GM19463 (cell line): ENCODE measurements around the gene THSD7A.
"Not testable (repeated sequence)": the region's sequence is repeated elsewhere in the genome, so short reads cannot be mapped to it uniquely, and the experiment has no call there.

ENCODE experiments used
- ATAC-seq: cut with Tn5 transposase; IDR thresholded peaks from one replicate; pipeline ENCODE4 v1.9.1; 2021; ENCODE audit warnings: mild to moderate bottlenecking, moderate library complexity; ENCODE audit not compliant: unreplicated experiment

The THSD7A gene

DNA sequence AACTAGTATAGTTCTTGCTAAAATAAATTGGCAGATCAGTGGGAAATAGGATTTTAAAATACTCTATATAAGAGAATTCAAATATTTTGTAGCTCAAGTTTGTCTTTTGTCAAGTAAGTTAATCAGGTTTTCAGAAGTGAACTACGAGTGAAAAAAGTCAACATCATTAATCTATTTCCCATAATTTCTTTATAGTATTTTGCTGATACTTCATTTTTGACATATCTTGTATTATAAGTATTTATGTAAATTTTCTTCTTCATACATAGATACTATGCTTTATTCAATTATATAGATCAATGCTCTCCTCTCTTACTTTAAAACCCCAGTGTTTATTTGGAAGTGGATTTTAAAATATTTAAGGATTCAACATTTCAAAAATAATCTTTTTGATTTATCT, 360.7 kb downstream of the THSD7A start:
- ATAC-seq = no peak

DNA sequence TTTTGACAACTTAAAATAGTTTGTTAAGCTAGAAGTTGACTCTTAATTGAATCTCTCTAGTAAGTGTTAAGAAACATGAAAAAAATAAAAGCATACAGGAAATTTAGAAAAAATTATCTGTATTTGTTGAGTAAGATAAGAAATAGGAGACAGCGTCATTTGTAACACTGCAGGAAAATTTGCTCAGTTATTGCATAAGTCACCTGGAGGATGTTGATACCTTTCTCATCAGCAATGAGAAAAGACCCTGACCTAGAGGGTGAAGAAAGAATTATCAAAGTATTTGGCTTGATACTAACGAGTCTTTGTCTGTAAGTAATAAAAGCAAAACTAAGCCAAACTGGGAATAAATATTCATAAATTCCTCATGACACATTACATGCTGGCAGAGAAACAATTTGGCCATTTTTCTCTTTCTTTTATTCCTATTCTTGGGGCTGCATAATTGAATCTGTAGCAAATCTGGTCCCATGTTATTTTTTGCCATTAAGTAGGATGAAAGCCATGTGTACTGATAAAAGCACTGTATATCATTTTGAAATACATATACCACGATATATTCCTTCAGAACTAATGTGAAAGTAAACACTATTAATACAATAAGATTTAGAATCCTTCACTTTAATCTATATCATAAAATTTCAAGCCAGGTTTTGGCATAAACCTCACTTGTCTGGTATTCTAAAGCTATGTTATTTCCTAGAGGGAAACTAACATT, 362.8 kb downstream of the THSD7A start:
- ATAC-seq = no peak

DNA sequence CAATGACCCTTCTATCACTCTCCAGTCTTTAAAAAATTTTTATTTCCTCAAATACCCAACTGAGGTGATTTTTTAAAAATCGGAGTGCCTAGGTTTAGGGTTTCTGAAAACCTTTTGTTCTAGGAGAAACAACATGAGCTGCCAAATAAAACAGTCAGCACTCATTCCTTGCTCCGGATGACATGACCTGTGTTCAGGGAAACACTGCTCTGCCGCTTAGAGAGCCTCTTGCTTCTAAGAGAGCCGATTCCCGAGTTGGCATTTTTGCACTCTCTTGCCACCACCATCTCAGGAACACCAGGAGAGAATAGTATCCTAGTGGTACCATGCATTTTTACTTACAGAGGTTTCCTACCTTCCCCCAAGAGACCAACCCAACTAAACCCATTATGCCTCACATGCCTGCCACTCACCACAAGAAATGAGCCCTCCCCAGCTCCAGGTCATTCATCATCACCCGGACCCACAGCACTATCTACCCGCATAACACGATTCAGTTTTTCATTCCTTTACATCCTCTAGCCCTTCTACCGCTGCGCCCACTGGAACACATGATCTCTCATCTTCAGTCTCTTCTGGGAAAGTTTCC, 365.4 kb downstream of the THSD7A start:
- ATAC-seq = no peak

DNA sequence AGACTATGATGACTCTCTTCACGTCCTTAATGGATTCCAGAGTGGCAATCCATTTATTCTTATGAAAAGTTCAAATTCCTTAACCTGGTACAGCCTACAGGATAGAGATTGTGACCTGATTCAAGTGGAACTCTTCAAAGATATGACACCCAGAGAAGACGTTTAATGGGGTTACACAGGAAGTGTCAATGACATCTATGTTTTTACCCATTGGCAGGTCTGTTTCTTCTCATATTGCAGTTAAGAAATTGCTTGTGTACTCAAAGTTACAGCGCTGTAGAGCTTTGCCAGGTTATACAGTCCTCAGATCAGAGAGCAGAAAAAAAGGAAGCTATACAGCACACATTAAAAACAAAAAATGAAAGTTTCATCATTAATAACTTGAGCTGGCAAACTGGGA, 367.4 kb downstream of the THSD7A start:
- no peak for ATAC-seq

- no peak for ATAC-seq
These were observed 370.1 kb downstream of the THSD7A start for GRCh38 chr7:11461946-11462345.

- ATAC-seq = peak; percentile 62
These were observed 373.1 kb downstream of the THSD7A start for GRCh38 chr7:11458736-11459483.

DNA sequence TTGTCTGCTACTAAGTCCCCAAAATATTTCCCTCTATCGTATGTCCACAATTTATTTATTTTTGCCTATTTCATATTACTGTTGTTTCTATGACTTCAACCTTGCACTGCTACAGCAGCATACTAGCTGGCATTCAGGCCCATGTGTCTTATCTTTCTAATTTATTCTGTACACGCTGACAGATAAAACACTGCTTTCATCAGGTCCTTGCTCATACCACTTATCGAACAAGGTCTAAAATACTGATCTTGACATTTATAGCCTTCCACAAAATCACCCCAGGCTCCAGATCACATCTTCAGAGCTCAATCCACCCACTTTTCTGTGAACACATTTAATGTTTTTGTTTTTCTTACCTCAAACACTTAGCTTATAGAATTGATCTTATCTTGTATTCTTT, 374.6 kb downstream of the THSD7A start:
- no peak for ATAC-seq

DNA sequence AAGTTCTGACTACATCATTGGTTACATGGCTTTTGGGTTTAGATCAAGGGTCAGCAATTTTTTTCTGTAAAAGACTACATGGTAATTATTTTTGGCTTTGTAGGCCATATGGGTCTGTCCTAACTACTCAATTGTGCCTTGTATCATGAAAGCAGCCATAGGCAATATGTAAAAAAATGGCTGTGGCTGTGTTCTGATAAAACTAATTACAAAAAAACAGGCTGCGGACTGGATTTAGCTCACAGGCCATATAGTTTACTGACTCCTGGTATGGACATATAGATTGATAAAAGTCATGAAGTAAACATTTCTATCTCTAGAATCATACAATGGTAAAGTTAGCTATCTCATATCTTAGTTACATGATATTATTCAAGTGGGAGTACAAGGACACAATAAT, 375.4 kb downstream of the THSD7A start:
- no peak for ATAC-seq

GRCh38 chr7:11452476-11452875, 379.5 kb downstream of the THSD7A start:
- ATAC-seq = no peak

- no peak for ATAC-seq
These were observed 381.7 kb downstream of the THSD7A start for GRCh38 chr7:11450281-11450680.

DNA sequence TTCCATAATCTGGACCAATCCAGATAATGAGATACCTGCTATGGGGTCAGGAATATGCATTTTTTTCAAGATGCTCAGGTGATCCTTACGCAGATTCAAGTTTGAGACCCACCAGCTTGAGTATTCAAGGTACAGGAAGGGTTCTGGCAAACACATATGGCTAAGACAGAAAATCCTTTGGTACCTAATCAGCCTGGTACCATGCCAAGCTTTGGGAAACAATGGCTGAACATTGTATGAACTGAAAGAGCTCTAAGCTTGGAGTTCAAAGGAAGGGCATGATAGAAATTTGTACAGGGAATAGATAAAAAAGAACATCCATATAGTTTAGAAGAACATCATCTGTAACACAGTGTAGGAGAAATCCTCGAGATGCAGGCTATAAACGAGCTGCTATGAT, 382.7 kb downstream of the THSD7A start:
- ATAC-seq = no peak

- ATAC-seq = no peak
These were observed 383.7 kb downstream of the THSD7A start for GRCh38 chr7:11448323-11448722.

DNA sequence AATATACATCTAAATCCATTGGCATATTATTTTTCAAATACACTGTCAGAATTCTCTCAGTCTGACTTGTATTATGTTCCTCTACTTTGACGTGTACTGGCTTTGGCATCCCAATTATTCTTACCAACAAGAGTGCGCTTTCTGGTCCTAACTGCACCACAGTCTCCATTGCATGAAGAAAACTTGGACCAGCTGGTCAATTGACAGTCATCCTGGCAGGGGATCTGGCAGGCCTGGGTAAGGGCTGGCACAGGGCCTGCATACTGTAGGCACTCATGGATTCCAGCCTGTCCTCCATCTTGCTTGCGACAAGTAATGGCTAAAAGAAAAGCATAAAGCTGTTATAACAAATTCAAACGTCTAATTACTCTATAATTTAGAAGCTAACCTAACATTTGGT, 384.9 kb downstream of the THSD7A start:
- no peak for ATAC-seq

- ATAC-seq = not testable (repeated sequence)
These were observed 388.1 kb downstream of the THSD7A start for GRCh38 chr7:11443934-11444333.

DNA sequence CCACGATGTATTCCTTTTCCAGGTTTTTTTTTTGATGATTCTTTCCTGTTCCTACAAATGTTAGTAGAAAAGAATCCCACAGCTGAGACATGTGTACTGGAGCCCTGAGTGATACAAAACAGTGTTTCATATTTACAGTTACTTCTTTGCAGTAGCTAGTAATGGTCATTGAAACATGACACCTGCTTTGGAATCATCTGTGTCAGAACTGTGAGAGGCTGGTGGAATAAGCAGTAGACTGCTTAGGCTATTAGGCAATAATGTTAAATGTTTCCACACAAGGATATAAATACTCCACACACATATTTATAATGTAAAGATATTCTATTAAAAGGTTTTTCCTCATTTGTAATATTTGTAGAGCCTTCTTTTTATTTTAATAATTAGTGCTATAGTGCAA, 394.0 kb downstream of the THSD7A start:
- ATAC-seq = no peak

DNA sequence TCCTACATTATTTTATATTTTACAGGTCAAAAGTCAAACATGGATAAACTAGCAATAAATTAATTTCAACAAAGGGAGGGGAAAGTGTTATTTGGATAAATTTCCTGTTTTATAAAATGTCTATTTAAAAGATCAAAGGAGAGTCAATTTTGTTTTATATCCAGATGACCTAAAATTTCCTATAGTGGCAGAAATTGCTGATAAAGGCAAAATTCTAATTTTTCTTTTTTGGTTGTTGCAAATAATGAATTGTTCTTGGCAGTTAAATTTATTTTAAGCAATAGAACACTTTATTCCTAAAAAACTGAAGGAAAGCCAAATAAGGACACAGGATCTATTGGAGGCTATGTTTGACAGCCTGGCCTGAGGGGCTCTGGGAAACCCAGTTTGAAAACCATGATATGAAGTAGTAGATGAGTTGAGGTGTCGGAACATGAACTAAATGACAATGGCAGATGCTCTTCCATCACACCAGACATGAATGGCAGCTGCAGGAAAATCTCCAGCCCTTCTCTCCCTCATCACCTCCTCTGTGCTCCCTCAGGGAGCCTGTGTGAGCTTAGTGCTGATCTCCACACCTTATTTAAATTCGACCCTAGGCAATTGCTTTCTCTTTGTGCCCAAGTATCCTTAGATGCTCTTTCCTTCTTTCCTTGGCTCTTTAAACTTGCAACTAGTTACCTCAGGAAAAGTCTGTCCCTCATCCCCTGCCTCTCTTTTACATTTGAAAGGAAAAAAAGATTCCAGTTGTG, 395.0 kb downstream of the THSD7A start:
- no peak for ATAC-seq

DNA sequence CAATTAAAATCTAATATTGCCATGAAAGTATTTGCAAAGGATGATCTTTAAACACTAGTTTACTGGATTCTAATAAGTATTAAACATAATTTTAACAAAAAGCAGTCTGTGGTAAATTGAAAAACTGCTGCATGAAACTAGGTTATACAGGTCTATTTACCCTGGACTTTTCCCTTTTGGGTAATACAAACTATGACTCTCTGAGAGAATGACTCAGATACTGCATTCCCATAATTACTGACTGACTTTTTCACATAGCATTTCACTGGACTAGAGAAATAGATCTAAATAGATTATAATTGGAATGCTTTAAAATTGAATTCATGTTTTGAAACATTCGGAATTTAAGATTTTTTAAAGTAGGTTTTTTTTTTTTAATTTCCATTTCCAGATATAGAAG, 395.7 kb downstream of the THSD7A start:
- ATAC-seq = no peak

GRCh38 chr7:11434366-11434765, 397.6 kb downstream of the THSD7A start:
- no peak for ATAC-seq

GRCh38 chr7:11430841-11431240, 401.2 kb downstream of the THSD7A start:
- ATAC-seq = no peak

GRCh38 chr7:11430112-11430511, 401.9 kb downstream of the THSD7A start:
- ATAC-seq = no peak

DNA sequence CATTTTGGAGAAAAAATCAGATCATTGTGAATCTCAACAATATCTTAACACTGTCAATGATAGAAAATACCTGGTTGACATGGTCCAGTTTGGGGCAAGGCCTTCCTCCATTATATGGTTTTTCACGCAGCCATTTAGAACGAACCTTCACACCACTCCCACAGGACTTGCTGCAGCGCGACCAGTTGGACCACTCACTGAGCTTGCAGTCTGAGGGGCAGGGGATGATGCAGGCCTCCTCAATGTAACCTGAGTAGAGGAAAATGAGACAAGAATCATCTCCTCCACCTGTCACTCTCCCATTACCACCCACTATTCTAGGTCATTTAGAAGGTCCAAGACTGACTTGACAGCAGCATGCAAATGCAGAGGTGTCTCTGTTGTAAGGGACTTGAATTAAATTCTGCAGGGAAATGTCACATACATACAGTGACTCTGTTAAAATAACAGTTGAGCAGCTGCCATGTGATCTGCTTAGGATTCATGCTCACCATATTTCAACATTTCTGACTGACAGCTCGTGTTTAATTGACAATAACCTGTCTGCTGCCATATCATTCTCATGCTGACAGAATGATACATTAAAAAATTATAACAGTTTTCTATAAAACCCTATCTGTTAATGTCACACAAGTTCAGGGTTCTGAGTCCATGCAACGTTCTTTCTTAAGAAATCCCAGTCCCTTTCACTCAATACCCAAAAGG, 403.0 kb downstream of the THSD7A start:
- no peak for ATAC-seq
